Superior temporal gyrus (tissue), 1 donor: Measurements from ENCODE around the gene TRMU.

ENCODE experiments used
- DNase-seq: peaks from one replicate; pipeline ENCODE4 v3.0.0-alpha.2; 2016; ENCODE audit errors: extremely low spot score

Gene TRMU

DNA sequence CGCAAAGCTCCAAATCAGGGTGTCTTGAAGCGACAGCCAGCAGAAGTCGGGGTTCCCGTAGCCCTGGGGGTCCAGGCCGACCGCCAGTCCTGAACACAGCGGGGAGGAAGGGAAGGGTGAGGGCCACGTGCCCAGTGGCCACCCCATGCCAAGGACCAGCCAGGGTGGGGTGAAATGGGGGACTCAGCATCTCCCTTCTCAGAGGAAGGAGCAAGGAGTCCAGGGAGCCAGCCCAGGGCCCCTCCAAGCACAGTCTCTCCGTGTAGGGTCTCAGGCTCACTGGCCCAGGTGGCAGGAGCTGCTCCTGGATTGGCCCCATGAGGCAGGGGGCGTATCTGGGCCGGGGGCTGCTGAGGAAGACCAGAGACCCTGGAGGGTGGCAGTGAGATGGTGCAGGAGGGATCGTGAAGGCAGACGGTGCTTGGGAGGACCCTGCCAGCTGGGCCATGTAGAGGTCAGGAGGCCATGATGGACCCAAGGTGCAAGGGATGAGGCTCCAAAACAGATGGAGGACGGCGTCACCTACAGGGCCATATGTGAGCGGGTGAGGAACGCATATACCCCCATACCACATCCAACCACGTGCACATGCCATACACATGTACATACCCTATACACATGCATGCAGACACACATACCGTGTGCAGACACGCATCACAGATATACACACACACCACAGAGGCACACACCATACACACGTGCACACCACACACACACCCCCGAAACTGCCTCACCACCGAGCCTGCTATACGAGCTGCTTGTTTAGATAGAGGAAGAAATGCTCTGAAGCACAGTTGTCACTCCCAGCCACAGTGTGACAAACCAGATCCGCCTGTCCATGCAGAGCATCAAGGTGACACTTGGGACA is 34.4 kb downstream of the TRMU start:
- DNase-seq = no peak

DNA sequence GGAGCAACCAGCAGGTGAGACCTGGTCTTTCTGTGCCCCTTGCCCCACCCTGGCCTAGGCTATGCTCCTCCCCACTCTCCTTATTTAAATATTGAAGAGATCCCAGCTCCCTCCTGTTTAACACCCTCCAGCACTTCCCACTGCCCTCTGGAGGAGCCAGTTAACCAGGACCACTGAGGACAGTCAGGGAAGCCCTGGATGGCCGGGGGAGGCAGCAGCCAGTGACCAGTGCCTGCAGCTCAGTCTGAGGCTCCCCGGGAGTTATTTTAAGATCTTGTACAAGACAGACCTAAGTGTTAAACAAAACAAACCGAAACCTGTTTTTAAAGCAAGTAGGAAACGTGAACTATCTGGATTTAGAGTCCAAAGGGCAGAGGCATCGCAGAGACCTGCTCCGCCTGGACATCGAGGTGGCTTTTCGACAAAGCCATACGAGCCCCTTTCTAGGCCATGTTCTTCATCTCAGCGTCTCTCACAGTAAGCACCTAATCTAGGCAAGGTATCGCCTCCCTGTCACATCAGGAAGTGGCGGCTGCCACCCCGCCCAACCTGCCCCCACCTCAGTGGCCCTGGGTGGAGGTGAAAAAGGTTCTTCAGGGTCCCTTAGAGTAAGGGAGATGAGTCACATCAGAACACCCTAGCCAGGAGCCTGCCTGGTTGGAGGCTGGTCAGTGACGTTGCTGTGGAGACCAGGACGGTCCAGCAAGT is 35.2 kb downstream of the TRMU start:
- no peak for DNase-seq

- no peak for DNase-seq
Measured at GRCh38 chr22:46371623-46372226, 36.2 kb downstream of the TRMU start.

GRCh38 chr22:46372686-46373085 is 37.2 kb downstream of the TRMU start:
- DNase-seq = no peak

DNA sequence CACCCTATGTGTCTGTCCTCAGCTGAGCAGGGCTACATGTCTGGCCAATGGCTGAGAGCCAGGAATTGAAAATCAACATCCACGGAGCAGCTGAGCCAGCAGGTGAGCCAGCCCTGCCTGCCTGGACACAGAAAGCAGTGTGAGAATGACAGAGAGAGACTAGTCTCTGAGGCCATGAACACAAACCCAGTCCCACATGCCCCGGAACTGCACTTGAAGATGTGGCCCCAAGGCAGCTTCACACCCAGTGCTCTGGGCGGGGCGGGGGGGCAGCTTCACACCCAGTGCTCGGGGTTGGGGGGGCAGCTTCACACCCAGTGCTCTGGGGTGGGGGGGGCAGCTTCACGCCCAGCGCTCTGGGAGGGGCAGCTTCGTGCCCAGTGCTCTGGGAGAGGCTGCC is 37.6 kb downstream of the TRMU start:
- DNase-seq = no peak

DNA sequence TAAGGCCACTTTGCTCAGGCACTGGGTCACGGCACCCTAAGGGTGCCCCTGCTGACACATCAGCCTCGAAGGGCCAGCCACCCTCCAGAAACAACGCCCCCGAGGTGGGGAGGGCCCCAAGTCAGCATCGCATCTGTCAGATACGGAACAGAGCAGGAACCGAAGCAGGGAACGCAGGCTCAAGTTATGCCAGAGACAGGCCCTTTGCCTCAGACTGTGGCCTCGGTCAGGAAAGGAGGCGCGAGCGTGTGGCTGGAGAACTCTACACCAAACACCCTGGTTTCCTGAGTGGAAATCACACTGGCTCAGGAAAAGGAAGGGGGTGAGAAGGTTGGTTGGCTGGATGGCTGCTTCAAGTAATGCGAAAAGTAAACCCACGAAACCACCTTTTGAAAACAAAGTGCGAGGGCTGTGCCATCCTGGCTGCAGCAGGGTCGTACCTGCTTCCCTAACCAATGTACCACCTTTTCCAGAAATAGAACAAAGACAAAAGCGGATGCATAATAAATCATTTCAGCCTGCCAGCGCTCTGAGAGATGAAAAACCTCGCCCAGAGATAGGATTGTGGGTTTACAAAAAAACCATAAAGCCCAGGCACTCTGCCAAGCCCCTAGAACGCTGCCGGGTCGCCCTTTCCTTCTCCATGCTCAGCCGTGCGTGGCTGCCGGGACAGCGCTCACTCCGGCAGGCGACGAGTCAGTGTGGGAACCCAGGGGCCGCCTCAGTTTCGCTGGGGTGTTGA is 38.6 kb downstream of the TRMU start:
- DNase-seq = no peak

DNA sequence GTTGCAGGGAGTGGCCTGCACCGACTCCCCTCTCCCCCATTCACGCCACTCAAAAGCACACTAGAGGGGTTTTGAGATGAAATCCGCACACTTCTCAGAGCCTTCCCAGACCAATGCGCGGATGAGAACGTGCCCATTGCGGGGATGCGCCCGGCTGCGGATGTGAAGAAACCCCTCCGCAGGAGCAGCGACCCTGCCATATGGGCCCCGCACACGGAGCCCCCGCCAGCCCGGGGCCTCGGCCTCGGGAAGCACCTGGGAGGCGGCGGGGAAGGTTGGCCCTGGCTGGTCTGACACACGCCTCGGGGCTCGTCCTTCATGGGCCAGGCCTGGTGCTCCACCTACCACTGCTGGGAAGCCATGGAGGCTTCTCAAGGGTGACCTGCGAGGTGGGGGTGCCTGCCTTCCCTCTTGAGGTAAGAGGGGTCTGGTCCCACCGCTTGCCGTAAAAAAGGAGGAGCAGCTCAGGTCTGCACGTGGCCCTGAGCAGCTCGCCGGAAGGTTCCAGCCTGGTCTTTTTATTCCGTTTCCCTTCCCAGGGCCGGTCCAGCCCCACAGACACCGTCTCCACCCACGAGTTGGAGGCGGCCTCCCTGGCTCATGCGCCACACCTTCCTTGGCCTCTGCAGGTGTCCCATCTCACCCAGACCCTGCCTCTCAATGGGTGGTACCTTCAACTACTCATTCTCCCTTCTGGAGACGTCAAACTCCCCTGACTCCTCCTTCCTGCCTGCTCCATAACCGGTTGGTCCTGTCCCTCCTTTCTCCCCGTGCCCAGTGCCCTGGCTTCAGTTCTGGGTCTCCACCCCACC is 39.4 kb downstream of the TRMU start:
- no peak for DNase-seq

DNA sequence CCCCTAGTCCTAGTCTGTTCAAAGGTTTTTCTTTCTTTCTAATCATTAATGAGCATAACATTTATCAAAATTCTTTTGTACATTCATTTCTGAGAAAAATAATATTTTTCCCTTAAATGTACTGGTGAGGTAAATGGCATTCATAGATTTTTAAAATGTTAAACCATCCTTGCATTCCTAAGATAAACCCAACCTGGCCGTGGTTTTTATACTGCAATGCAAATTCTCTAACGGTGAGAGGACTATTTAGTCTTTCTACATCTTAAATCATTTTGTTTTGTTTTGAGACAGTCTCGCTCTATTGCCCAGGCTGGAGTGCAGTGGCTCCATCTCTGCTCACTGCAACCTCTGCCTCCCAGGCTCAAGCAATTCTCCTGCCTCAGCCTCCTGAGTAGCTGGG is 40.6 kb downstream of the TRMU start:
- DNase-seq = no peak

DNA sequence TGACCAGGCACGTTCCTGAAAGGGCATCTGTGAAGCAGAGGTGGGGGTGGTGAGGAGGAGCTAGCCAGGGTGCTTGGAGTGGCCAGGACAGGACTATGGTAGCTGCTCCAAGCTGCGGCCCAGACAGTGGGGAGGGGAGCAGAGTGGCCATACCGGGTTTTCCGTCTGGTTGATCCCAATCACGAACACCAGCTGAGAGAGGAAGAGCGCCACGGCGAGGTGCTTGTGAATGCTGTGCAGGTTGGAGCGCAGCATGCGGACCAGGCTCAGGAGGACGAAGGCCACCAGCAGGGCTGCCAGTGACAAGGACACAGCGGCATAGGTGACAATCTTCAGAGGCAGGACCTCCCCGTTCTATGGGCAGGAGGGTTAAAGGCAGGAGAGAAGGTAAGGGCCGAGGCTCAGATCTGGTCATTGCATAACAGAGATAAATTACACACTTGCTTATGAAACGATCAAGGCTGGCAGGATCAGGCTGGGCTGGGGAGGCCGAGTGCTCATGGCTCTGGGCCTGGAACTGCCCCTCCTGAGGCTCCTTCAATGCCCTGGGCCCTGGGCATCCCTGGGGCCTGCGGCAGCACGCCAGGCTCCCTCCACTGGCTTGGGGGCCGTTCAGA is 41.5 kb downstream of the TRMU start:
- DNase-seq = no peak

DNA sequence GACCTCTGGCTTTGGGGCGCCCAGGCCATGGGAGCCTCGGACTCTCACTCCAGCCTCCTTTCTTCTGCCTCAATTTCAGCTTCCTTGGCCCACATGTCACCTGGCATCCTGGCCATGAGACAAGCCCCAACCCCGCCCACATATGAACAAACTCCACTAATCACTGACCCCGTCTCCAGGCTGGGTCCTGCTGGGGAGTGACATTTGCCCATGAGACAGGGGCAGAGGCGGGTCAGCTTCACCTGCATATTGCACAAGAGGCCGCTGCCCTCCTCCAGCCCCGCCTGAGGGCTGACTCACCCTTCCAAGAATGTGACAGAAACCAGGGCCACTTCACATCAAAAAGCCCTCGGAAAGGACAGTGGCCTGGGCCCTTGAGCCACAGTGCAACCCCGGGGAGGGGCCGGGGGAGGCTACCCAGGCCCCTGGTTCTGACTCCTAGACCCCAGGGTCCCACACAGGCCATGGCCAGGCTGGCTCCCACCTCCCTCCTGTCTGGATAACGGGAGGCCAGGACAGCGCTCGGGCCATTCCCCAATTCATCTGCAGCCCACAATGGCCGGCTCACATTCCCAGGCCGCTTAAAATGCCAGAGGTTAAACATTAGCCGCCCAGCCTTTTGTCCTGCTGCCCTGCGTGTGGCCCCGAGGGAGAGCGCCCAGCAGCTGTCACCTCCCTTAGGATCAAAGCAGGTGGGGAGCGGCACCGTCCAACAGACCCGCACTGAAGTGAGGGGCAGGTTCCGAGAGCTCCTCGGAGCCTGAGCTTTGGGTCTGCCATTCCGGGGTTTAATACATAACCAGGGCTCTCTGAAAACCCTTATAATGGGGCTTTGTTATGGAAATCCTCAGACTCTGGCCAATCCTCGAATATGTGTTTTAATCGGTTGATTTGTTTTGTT is 42.3 kb downstream of the TRMU start:
- no peak for DNase-seq

DNA sequence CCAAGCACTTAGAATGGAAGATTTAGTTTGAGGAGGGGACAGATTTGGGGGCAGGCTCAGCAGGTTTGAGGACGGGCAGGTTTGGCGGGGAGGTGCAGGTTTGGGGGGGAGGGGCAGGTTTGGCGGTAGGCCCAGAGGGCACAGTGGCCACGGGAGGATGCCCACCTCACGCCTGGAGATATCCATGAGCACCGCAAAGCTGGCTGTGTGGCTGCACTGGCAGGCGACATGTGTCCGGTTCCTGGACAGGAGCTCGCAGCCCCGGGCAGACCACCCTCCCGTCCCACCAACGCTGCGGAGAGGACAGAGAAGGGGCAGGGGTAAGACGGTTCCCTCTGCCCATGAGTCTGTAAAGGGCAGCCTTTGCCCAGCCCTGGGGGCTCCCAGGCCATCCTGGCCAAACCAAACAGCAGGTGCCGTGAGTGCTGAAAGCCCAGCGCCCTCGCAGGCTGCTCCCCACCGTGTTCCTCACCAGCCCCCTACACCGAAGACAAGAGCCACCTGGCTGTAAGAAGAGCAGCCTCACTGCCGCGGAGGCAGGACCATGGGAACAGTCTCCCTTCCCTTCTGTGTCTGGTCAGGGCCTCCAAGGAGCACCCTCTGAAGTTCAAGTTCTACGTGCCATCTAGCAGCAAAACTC is 43.0 kb downstream of the TRMU start:
- DNase-seq = no peak

- DNase-seq = no peak
Measured at GRCh38 chr22:46379066-46379930, 43.8 kb downstream of the TRMU start.

DNA sequence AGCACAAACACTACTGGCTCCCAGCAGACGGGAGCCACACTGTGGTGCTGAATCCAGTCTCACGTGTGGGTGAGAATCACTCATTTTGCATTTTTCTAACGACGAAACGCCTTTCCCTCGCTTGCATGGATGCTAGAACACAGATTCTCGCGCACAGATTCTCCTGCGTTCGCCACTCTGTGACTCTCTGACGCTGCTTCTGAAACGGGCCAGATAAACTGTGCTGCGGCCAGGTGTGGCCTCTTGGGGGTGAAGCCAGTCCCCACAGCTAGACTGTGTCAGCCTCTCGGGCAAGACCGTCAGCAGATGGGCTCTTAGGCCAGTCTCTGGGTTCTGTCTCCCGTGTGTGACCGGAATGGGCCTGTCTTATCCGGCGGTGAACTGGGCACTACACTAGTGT is 44.6 kb downstream of the TRMU start:
- no peak for DNase-seq

- no peak for DNase-seq
Measured at GRCh38 chr22:46380581-46380980, 45.1 kb downstream of the TRMU start.

- DNase-seq = no peak
Measured at GRCh38 chr22:46381142-46381541, 45.6 kb downstream of the TRMU start.

- DNase-seq = no peak
Measured at GRCh38 chr22:46381731-46382130, 46.2 kb downstream of the TRMU start.

- no peak for DNase-seq
Measured at GRCh38 chr22:46382524-46382923, 47.0 kb downstream of the TRMU start.

DNA sequence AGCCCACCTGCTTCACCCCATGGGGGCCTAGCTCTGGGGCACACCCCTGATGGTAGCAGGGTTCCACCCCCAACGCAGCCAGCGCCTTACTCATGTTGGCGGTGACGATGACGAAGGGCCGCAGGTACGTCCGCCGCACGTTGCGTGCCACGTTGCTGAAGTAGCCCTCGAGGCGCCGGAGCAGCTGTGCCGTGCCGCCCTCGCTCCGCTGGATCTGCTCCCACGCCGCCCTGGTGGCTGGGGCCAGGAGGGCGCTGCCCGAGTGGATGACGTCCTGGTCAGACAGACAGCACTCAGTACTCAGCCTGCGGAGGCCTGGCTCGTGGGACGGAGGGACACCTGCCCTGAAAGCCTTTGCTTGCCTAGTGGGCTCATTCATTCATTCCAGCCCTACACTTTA is 50.8 kb downstream of the TRMU start:
- DNase-seq = no peak
